ENCODE data around the gene ADAMTS5. TPM values are rescaled to one million over a fixed set of nuclear protein-coding genes. Genes with fewer than 3 reads are reported as not detected.

Gene ADAMTS5
- total RNA-seq, 1 donor from 2014 or later: 3.4 TPM

DNA sequence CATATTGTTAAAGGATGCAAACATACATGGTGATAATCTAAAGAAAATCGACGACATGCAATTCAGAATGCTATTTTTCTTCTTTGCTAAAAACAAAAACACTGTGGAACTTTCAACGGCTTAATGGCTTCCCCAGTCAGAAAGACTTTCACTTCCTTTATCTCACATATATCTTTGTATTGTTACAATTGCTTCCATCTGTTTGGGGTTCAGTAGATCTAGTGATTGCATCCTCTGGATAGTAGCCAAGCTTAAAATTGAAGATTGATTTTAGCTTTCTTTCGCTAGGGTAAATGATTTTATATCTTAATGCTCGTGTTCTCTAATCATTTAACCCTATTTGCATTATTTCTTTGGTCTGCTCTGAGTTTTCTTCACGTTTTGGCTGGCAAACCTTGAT lies 89.9 kb downstream of the ADAMTS5 start:
- TF ChIP-seq, protein P1, sequence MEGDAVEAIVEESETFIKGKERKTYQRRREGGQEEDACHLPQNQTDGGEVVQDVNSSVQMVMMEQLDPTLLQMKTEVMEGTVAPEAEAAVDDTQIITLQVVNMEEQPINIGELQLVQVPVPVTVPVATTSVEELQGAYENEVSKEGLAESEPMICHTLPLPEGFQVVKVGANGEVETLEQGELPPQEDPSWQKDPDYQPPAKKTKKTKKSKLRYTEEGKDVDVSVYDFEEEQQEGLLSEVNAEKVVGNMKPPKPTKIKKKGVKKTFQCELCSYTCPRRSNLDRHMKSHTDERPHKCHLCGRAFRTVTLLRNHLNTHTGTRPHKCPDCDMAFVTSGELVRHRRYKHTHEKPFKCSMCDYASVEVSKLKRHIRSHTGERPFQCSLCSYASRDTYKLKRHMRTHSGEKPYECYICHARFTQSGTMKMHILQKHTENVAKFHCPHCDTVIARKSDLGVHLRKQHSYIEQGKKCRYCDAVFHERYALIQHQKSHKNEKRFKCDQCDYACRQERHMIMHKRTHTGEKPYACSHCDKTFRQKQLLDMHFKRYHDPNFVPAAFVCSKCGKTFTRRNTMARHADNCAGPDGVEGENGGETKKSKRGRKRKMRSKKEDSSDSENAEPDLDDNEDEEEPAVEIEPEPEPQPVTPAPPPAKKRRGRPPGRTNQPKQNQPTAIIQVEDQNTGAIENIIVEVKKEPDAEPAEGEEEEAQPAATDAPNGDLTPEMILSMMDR (conservative IDR thresholded peaks at IDR 0.05; ENCODE audit: low read depth, low read length): no peak
- DNase-seq (ENCODE audit: low read depth): no peak
- no peak overlapping the region for H3K4me3 ChIP-seq (ENCODE audit: low read depth, low read length)

DNA sequence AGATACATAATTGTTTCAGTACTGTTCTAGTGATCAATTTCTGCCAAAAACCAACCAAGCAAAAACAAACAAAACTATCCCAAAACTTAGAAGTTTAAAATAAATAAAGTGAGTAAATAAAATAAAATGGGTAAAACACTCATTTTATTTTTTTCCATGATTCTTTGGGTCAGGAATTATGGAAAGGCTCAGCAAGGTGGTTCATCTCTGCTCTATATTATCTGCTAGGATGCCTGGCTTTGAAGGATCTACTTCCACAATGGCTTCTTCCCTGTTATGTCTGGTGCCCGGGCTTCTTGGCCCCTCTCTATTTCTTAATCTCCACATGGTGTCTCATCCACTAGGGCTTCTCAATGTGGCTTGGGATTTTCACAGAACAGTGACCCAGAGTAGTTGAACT lies 92.5 kb downstream of the ADAMTS5 start:
- TF ChIP-seq, protein P1 (conservative IDR thresholded peaks at IDR 0.05; ENCODE audit: low read depth, low read length): no peak
- no peak for DNase-seq (ENCODE audit: low read depth)
- H3K4me3 ChIP-seq (ENCODE audit: low read depth, low read length): no peak overlapping the region

Other genes with a start within 250 kb of the ADAMTS5 start
- 38.4 and 55.6 TPM in 2 replicates for gene ADAMTS1, start 121.7 kb downstream of the ADAMTS5 start, total RNA-seq

All from epithelial cell of proximal tubule (primary cell).